B cell (primary cell): Measurements from ENCODE around the gene DPEP2NB.

Source experiments
- CTCF ChIP-seq: fragments of 200-600 bp; IDR thresholded peaks from one replicate; pipeline ENCODE4 v1.8.0; 2022; ENCODE audit warnings: antibody characterized with exemption, mild to moderate bottlenecking
- EZH2 ChIP-seq: IDR thresholded peaks from 2 replicates; pipeline ENCODE4 v1.6.1; 2012; ENCODE audit warnings: borderline replicate concordance, low read depth, mild to moderate bottlenecking, moderate library complexity, low read length; ENCODE audit not compliant: insufficient read depth, poor library complexity, severe bottlenecking

- no peak for TF ChIP-seq CTCF
- TF ChIP-seq EZH2, result no peak
Measured at GRCh38 chr16:67969254-67970039, 46.3 kb downstream of the DPEP2NB start.
